Heart left ventricle (tissue), 16 donors: Measurements from ENCODE around the gene PCDHGC4. TPM values are rescaled to one million over a fixed set of nuclear protein-coding genes. Genes with fewer than 3 reads are reported as not detected.

Experiments used
- ATAC-seq, 4 donors: fragments of 200-7000 bp; cut with Tn5 transposase; one replicate each; pipeline ENCODE4 v1.9.1; 2020 to 2022; ENCODE audit warnings: moderate library complexity in 4 of 4, mild to moderate bottlenecking in 3 of 4, moderate number of reproducible peaks in 1 of 4
- DNase-seq, 5 donors: peaks; one replicate each; pipeline ENCODE4 v3.0.0-alpha.2; 2020
- H3K27ac ChIP-seq, 12 donors: fragments of 200-600 bp; sonication (generic) in 4 of 12; one replicate each; pipeline versions ENCODE4 v1.5.0 to v1.8.0; 2016 to 2022; ENCODE audit warnings: mild to moderate bottlenecking in 2 of 12
- H3K27me3 ChIP-seq, 9 donors: fragments of 200-600 bp; sonication (generic) in 2 of 9; one replicate each; pipeline versions ENCODE4 v1.5.1 to v1.8.0; 2016 to 2022; ENCODE audit warnings: mild to moderate bottlenecking in 3 of 9
- H3K36me3 ChIP-seq, 9 donors: fragments of 200-600 bp; sonication (generic) in 2 of 9; one replicate each; pipeline versions ENCODE4 v1.5.0 to v1.8.0; 2018 to 2022; ENCODE audit warnings: mild to moderate bottlenecking in 2 of 9
- H3K4me1 ChIP-seq, 12 donors: fragments of 200-600 bp; sonication (generic) in 4 of 12; one replicate each; pipeline versions ENCODE4 v1.5.0 to v1.8.0; 2016 to 2022; ENCODE audit warnings: mild to moderate bottlenecking in 3 of 12
- H3K4me3 ChIP-seq, 12 donors: fragments of 200-600 bp; sonication (generic) in 4 of 12; one replicate each; pipeline versions ENCODE4 v1.5.0 to v1.8.0; 2017 to 2022; ENCODE audit warnings: mild to moderate bottlenecking in 9 of 12, moderate library complexity in 4 of 12
- H3K9me3 ChIP-seq, 12 donors: fragments of 200-600 bp; sonication (generic) in 4 of 12; one replicate each; pipeline versions ENCODE4 v1.5.0 to v1.8.0; 2016 to 2022; ENCODE audit warnings: mild to moderate bottlenecking in 1 of 12
- CTCF ChIP-seq, 12 donors: fragments of 200-600 bp; sonication (generic) in 4 of 12; IDR thresholded peaks; one replicate each; pipeline versions ENCODE4 v1.5.0 to v1.8.0; 2018 to 2022; ENCODE audit warnings: antibody characterized with exemption in 12 of 12, mild to moderate bottlenecking in 5 of 12
- POLR2A ChIP-seq, 2 donors: fragments of 450-650 bp; IDR thresholded peaks; one replicate each; pipeline ENCODE4 v1.6.1; 2017; ENCODE audit warnings: antibody characterized with exemption in 2 of 2, mild to moderate bottlenecking in 2 of 2, moderate library complexity in 2 of 2
- WGBS, 4 donors: extraction: QIAGEN DNeasy Blood & Tissue Kit in 2 of 4; methylation state at CpG; one replicate each; pipeline versions ENCODE4 v1.1.5 to v1.1.7; 2013 to 2018; 5-methylcytosine and 5-hydroxymethylcytosine counted together
- intact Hi-C, 10 donors: fragments of 100-400 bp; cut with DNase I; formaldehyde crosslinking; loops; one replicate each; pipeline versions ENCODE4 v1.11.1 to v1.14.2; 2022
- polyA plus RNA-seq, 2 donors: library from polyadenylated mRNA; stranded (reverse); fragments of 200-250 nt; gene quantifications; one replicate each; pipeline ENCODE4 v1.2.3, GENCODE V29; 2013
- total RNA-seq, 9 donors: library from RNA; depleted of rRNA in 2 of 9; stranded (reverse); fragments of >200 nt in 2 of 9; fragmentation: NEBNext Ultra II Directional in 3 of 9; extraction: Animal tissue kit (Norgen Biotek cat#: 25700) in 3 of 9; gene quantifications; one replicate each; pipeline versions ENCODE4 v1.1.0 to v1.2.4, GENCODE V29; 2016 to 2023
- donor health status: ischemic (EF 13 %, LVEDD 7.1; RV severe dilation, severe dysfunction).
- donor health status: healthy with polysubstance abuse.
- donor health status: DM: no; HTN: yes; CAD: no.
- donor health status: DM: no; HTN: no; CAD: no.
- donor health status: ischemic (EF 25% LVEDD 6.9; RV normal size, moderate dysfunction).
- donor health status: ischemic (EF 25% LVEDD 5.7; RV mildly dilated, moderate dysfunction).
- donor health status: healthy.
- donor health status: DM: yes; HTN: yes; CAD: no.
- donor health status: ischemic (EF 35%, LVEDD 5.7; RV mildly dilated, moderate dysfunction).
- donor health status: nonischemic (EF 11% LVEDD 7.7; RV severe dilation, severe dysfunction).
- donor health status: DM: yes; HTN: yes; CAD: no.
- donor health status: PGD.
- donor health status: ischemic (EF 29% LVEDD 5.4; RV normal size, mild dysfunction).
- donor health status: nonischemic (EF 23%, LVEDD 6.1; RV moderate dilation, normal function).

PCDHGC4 gene
- total and polyA plus RNA-seq, 11 donors = 0.39 to 10.4 (median 2.9) TPM

- WGBS, 4 donors = 49 to 66% (median 54%) methylated on average over 41 to 50 of the region's 50 CpGs
- ATAC-seq = peak; percentile 53 to 93 (median 84)
- Histone ChIP-seq H3K27ac (no peak overlapping the region), H3K9me3 (peaks cover 0 to 97% (median 18%) of the 10 kb centered on the region in 12 donors), H3K36me3 (peaks cover 0 to 4% (median 0%) of the 10 kb centered on the region in 9 donors), H3K4me1 (peaks cover 0 to 12% (median 0%) of the 10 kb centered on the region in 12 donors), H3K27me3 (no peaks in the 10 kb centered on the region), H3K4me3 (no peak overlapping the region)
- intact Hi-C loops = no loop called here
- TF ChIP-seq CTCF (IDR thresholded peaks at IDR 0.05) (no peak), POLR2A (IDR thresholded peaks at IDR 0.05) (no peak)
- peak in 3 of 5 donors; percentile 41 to 71 (median 68) for DNase-seq
Measured at GRCh38 chr5:141441571-141442170, 43.2 kb upstream of the PCDHGC4 start.

GRCh38 chr5:141465351-141465750 lies 19.5 kb upstream of the PCDHGC4 start:
- no peak overlapping the region for H3K4me3 ChIP-seq
- H3K27me3 ChIP-seq = peaks cover 0 to 3% (median 0%) of the 10 kb centered on the region in 9 donors
- intact Hi-C loops = no loop called here
- ATAC-seq (no peak), DNase-seq (no peak)
- no peaks in the 10 kb centered on the region for H3K4me1 ChIP-seq
- 91 to 99% (median 97%) methylated on average over 3 of the region's 3 CpGs for WGBS, 4 donors
- H3K27ac ChIP-seq = no peak overlapping the region
- peaks cover 0 to 15% (median 0%) of the 10 kb centered on the region in 12 donors for H3K9me3 ChIP-seq
- H3K36me3 ChIP-seq = peaks cover 0 to 19% (median 0%) of the 10 kb centered on the region in 9 donors
- TF ChIP-seq CTCF (IDR thresholded peaks at IDR 0.05) = no peak
- no peak for TF ChIP-seq POLR2A (IDR thresholded peaks at IDR 0.05)

DNA sequence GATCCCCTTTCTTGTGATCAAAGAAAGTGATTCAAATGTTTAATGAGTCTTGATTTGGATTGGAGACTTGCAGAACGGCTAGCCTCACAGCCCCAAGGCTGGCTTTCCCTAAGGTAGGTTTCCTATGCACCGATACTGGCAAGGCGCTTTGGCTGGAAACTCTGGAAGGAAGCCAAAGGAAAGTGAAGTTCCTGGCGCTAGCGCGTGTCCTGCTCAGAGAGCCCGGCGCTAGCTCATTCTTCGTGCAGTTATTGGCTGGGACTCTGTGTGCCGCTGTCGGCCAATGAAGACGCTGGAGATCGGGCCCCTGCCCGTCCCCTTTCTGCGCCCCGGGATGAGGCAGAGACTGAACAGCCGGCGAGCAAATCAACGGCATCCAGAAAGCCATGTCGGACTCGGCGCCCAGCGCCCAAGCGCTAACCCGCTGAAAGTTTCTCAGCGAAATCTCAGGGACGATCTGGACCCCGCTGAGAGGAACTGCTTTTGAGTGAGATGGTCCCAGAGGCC lies 9.2 kb upstream of the PCDHGC4 start, which contains the start of gene PCDHGC3:
PCDHGC3 (plus strand) TSS at position 342 of the 507 bp plus-strand sequence; CDS start at position 493, 151 bp downstream.
- Histone ChIP-seq H3K4me3 (peak within 1 kb of the TSS; percentile 22 to 74 (median 64)), H3K36me3 (peaks cover 0 to 18% (median 0%) of the 10 kb centered on the region in 9 donors), H3K9me3 (no peaks in the 10 kb centered on the region), H3K27ac (peak within 1 kb of the TSS; percentile 74 to 94 (median 86)), H3K27me3 (peaks cover 0 to 42% (median 0%) of the 10 kb centered on the region in 9 donors), H3K4me1 (peaks cover 4 to 50% (median 38%) of the 10 kb centered on the region in 12 donors)
- ATAC-seq (peak; percentile 98 to 99 (median 99)), DNase-seq (peak; percentile 92 to 96 (median 93))
- peak; percentile 14 to 69 (median 49) for TF ChIP-seq CTCF (IDR thresholded peaks at IDR 0.05)
- peak in 1 of 2 donors; percentile 69 for TF ChIP-seq POLR2A (IDR thresholded peaks at IDR 0.05)
- WGBS, 4 donors = 0 to 1% (median 0%) methylated on average over 18 to 28 of the region's 28 CpGs
- intact Hi-C loops = loop anchor here (2.0 to 10.0 kb wide), 7 partner anchors 37 to 83 kb away; no protein-coding TSS in a partner anchor
